GM12878 (cell line): ENCODE measurements around the gene DIP2B. TPM values are rescaled to one million over a fixed set of nuclear protein-coding genes. Genes with fewer than 3 reads are reported as not detected.

Experiments used
- ATAC-seq: fragments of 200-7000 bp; cut with Tn5 transposase; 3 replicates; pipeline ENCODE4 v1.9.1; 2020; ENCODE audit warnings: mild to moderate bottlenecking, moderate library complexity
- BruUV-seq: library from RNA; stranded (reverse); fragments of 400-500 nt; replicated peaks from 2 replicates; lab custom pipeline; 2021; lab: Mats Ljungman, UMichigan
- CTCF ChIA-PET: fragments of 300-600 bp; sonication (Branson Sonifier 250); formaldehyde crosslinking; extraction: SDS; loops from one replicate; lab custom pipeline; 2021; ENCODE audit warnings: inconsistent platforms; lab: Yijun Ruan, JAX
- POLR2A ChIA-PET: fragments of 350-600 bp; formaldehyde crosslinking; extraction: SDS; loops from one replicate; lab custom pipeline; 2021; ENCODE audit warnings: inconsistent platforms; lab: Charles Lee
- RAD21 ChIA-PET: fragments of 300-600 bp; sonication (Branson Sonifier 250); formaldehyde crosslinking; loops from one replicate; lab custom pipeline; 2023; ENCODE audit warnings: antibody characterized with exemption; ENCODE audit not compliant: unreplicated experiment; lab: Charles Lee
- SMC1A ChIA-PET: fragments of 300-600 bp; sonication (Branson Sonifier 250); formaldehyde crosslinking; loops from one replicate; lab custom pipeline; 2023; ENCODE audit not compliant: unreplicated experiment, uncharacterized antibody; lab: Charles Lee
- DNase-seq: peaks from one replicate; pipeline ENCODE4 v3.0.0-alpha.2; 2011; ENCODE audit warnings: low read depth, low spot score
- FAIRE-seq: peaks from 3 replicates; lab custom pipeline; 2011; peaks lifted over from hg19 to GRCh38; lab: Jason Lieb, UNC
- H2AFZ ChIP-seq: 2 replicates; pipeline ENCODE4 v1.6.0; 2011; ENCODE audit warnings: low read depth, low read length, control low read depth; ENCODE audit not compliant: control insufficient read depth
- H3K27ac ChIP-seq: 2 replicates; pipeline ENCODE4 v1.5.1; 2011; ENCODE audit warnings: control low read depth; ENCODE audit not compliant: control insufficient read depth, insufficient read depth
- H3K27me3 ChIP-seq, 2 experiments: replicated peaks in 1 of 2; 2 replicates each; pipeline versions ENCODE4 v1.6.0 to v1.6.1; 2011; ENCODE audit warnings: low read length in 1 of 2; ENCODE audit not compliant: control insufficient read depth in 2 of 2, insufficient read depth in 2 of 2
- H3K36me3 ChIP-seq, 2 experiments: 2 replicates each; pipeline ENCODE4 v1.5.1; 2011; ENCODE audit warnings: low read length in 1 of 2; ENCODE audit not compliant: control insufficient read depth in 2 of 2, insufficient read depth in 2 of 2
- H3K4me1 ChIP-seq: 2 replicates; pipeline ENCODE4 v1.6.1; 2011; ENCODE audit warnings: mild to moderate bottlenecking, low read length, moderate library complexity, mixed read lengths; ENCODE audit not compliant: control insufficient read depth, insufficient read depth
- H3K4me2 ChIP-seq: 2 replicates; pipeline ENCODE4 v1.6.0; 2011; ENCODE audit warnings: control low read depth; ENCODE audit not compliant: control insufficient read depth, insufficient read depth
- H3K4me3 ChIP-seq: fragments of 200-600 bp; sonication (generic); 2 replicates; pipeline ENCODE4 v1.5.1; 2016
- H3K79me2 ChIP-seq: 2 replicates; pipeline ENCODE4 v1.6.0; 2011; ENCODE audit warnings: low read length; ENCODE audit not compliant: control insufficient read depth, insufficient read depth
- H3K9ac ChIP-seq: 2 replicates; pipeline ENCODE4 v1.8.0; 2011; ENCODE audit warnings: low read length, control low read depth, mixed read lengths; ENCODE audit not compliant: control insufficient read depth, insufficient read depth
- H3K9me3 ChIP-seq: replicated peaks from 3 replicates; pipeline ENCODE4 v1.5.1; 2011; ENCODE audit warnings: mild to moderate bottlenecking, low read length; ENCODE audit not compliant: control insufficient read depth, insufficient read depth
- H4K20me1 ChIP-seq: 2 replicates; pipeline ENCODE4 v1.6.0; 2011; ENCODE audit not compliant: control insufficient read depth, insufficient read depth
- ASH2L ChIP-seq: fragments of 300-600, 200-600 bp; sonication (generic); IDR thresholded peaks from 2 replicates; pipeline ENCODE4 v1.6.1; 2017; ENCODE audit warnings: low read depth, mild to moderate bottlenecking, borderline replicate concordance
- ATF2 ChIP-seq: IDR thresholded peaks from 2 replicates; pipeline ENCODE4 v1.6.1; 2012; ENCODE audit warnings: low read length, inconsistent platforms
- BCL3 ChIP-seq: IDR thresholded peaks from 2 replicates; pipeline ENCODE4 v1.6.1; 2011; ENCODE audit warnings: borderline replicate concordance, low read depth, mild to moderate bottlenecking, moderate library complexity, low read length; ENCODE audit not compliant: insufficient read depth, poor library complexity, severe bottlenecking
- CEBPZ ChIP-seq: fragments of 150-350 bp; IDR thresholded peaks from 2 replicates; pipeline ENCODE4 v1.6.1; 2016; ENCODE audit warnings: low read depth, low read length
- E2F8 ChIP-seq: fragments of 450-650 bp; IDR thresholded peaks from 2 replicates; pipeline ENCODE4 v1.6.1; 2018; ENCODE audit warnings: mild to moderate bottlenecking, low read depth, moderate library complexity; ENCODE audit not compliant: partially characterized antibody
- EED ChIP-seq: sonication (generic); IDR thresholded peaks from 2 replicates; pipeline ENCODE4 v1.6.1; 2016; ENCODE audit warnings: antibody characterized with exemption, low read depth
- GATAD2B ChIP-seq: fragments of 450-650 bp; conservative IDR thresholded peaks from 2 replicates; pipeline ENCODE4 v1.6.1; 2017; ENCODE audit warnings: low read depth, mild to moderate bottlenecking, moderate library complexity
- IKZF1 ChIP-seq: fragments of 450-650 bp; conservative IDR thresholded peaks from 2 replicates; pipeline ENCODE4 v1.6.1; 2017; ENCODE audit warnings: antibody characterized with exemption, mild to moderate bottlenecking
- NFIC ChIP-seq: IDR thresholded peaks from 2 replicates; pipeline ENCODE4 v1.6.1; 2012; ENCODE audit warnings: low read depth, mild to moderate bottlenecking, inconsistent platforms, low read length, moderate library complexity
- RFX5 ChIP-seq: IDR thresholded peaks from 2 replicates; pipeline ENCODE4 v1.6.1; 2011; ENCODE audit warnings: low read depth, low read length, improper control_type of control experiment
- SIX5 ChIP-seq: IDR thresholded peaks from 2 replicates; pipeline ENCODE4 v1.6.1; 2011; ENCODE audit warnings: mild to moderate bottlenecking, low read depth, low read length, moderate library complexity; ENCODE audit not compliant: severe bottlenecking
- USF1 ChIP-seq: IDR thresholded peaks from 2 replicates; pipeline ENCODE4 v1.6.1; 2011; ENCODE audit warnings: borderline replicate concordance, low read depth, mild to moderate bottlenecking, moderate library complexity, mixed read lengths, low read length; ENCODE audit not compliant: insufficient read depth; ENCODE audit errors: extremely low read length
- WGBS: methylation state at CpG from one replicate; pipeline ENCODE4 v1.1.6; 2016; ENCODE audit warnings: low lambda C conversion rate; ENCODE audit not compliant: insufficient replicate concordance, insufficient coverage; ENCODE audit errors: missing lambda C conversion rate; 5-methylcytosine and 5-hydroxymethylcytosine counted together
- in situ Hi-C: fragments of 300-500 bp; cut with MboI; formaldehyde crosslinking; loops from 9 replicates; pipeline ENCODE4 v1.14.3; 2018; ENCODE audit warnings: mixed read lengths
- intact Hi-C: fragments of 100-400 bp; cut with micrococcal nuclease; formaldehyde crosslinking; loops from one replicate; pipeline ENCODE4 v1.14.2; 2022; ENCODE audit not compliant: unreplicated experiment
- polyA plus RNA-seq, 11 experiments: library from polyadenylated mRNA; depleted of rRNA in 4 of 11; unstranded in 6 of 11; stranded (reverse) in 5 of 11; fragments of >200 nt; fragmentation: Nextera tagmentation in 4 of 11; fragmentation: Illumina TruSeq in 1 of 11; extraction: Ambion mirVana in 4 of 11; extraction: Trizol in 1 of 11; gene quantifications; 1 replicate in 1 of 11; 2 replicates in 10 of 11; pipeline versions ENCODE4 v1.2.1 to v1.2.3, GENCODE V29; 2011 to 2016; ENCODE audit warnings: inconsistent platforms in 2 of 11, missing spikeins in 2 of 11, low read depth in 1 of 11
- total RNA-seq, 4 experiments: library from RNA; depleted of rRNA in 3 of 4; stranded (reverse); fragments of >200 nt in 3 of 4; fragmentation: Illumina TruSeq in 1 of 4; extraction: Trizol in 1 of 4; gene quantifications; 2 replicates each; pipeline versions ENCODE4 v1.2.1 to v1.2.3, GENCODE V29; 2013 to 2021

DIP2B gene
- total and polyA plus RNA-seq, 10 of the 15 experiments (the other 5 are each of a cell fraction or from before 2014, with no cell fraction given): 4.5 to 30.0 (median 18.6) TPM

GRCh38 chr12:50542448-50542847 lies 37.7 kb downstream of the DIP2B start:
- H3K4me3 ChIP-seq: no peak overlapping the region
- ChIA-PET POLR2A (interaction anchor here (0.8 to 1.7 kb wide), 6 partner anchors 22 to 38 kb away, joined by 3 to 6 read pairs (median 3); no protein-coding TSS in a partner anchor), CTCF (interaction anchor here (1.1 kb wide), 2 partner anchors 11 to 37 kb away, joined by 3 read pairs; no protein-coding TSS in a partner anchor), RAD21 (interaction anchor here (0.9 to 1.0 kb wide), 3 partner anchors 32 to 55 kb away, joined by 3 to 5 read pairs (median 3); no protein-coding TSS in a partner anchor), SMC1A (interaction anchor here (1.0 to 1.9 kb wide), 7 partner anchors 12 to 222 kb away, joined by 3 to 7 read pairs (median 5); no protein-coding TSS in a partner anchor)
- ATAC-seq: peak; percentile 89
- 0 out of 2 replicates have a peak overlapping the region, but pooled peaks have one; percentile 7 for H3K9ac ChIP-seq
- no peak for DNase-seq
- peaks cover 19% of the 10 kb centered on the region; the same call in 1 of the 2 replicates for H3K4me1 ChIP-seq
- intact Hi-C loops: loop anchor here (5.0 kb wide), 1 partner anchor 35 kb away; no protein-coding TSS in a partner anchor
- no peak overlapping the region for H2AFZ ChIP-seq
- H4K20me1 ChIP-seq: no peaks in the 10 kb centered on the region
- FAIRE-seq: no peak
- H3K9me3 ChIP-seq: no peaks in the 10 kb centered on the region
- WGBS: 42% methylated on average over 1 of the region's 1 CpG
- no TSS peak for BruUV-seq
- peak overlapping the region; percentile 39 for H3K27ac ChIP-seq
- peaks cover 50% of the 10 kb centered on the region for H3K79me2 ChIP-seq
- peaks cover 0 to 3% of the 10 kb centered on the region in 2 experiments; a peak in 1 of 4 replicates for H3K36me3 ChIP-seq
- no peaks in the 10 kb centered on the region for H3K27me3 ChIP-seq
- in situ Hi-C loops: no loop called here
- H3K4me2 ChIP-seq: 0 out of 2 replicates have a peak overlapping the region, but pooled peaks have one; percentile 17
- TF ChIP-seq IKZF1: no peak
- peak; percentile 60; the same call in 1 of the 2 replicates for TF ChIP-seq EED
- TF ChIP-seq CEBPZ: no peak
- peak; percentile 20 for TF ChIP-seq SIX5
- TF ChIP-seq BCL3: no peak
- 0 out of 2 replicates have a peak, but pooled peaks have one; percentile 54 for TF ChIP-seq ATF2
- no peak for TF ChIP-seq E2F8
- peak; percentile 76; the same call in 1 of the 2 replicates for TF ChIP-seq NFIC
- TF ChIP-seq RFX5: no peak
- no peak for TF ChIP-seq GATAD2B
- no peak for TF ChIP-seq USF1
- TF ChIP-seq ASH2L: no peak
